ENCODE measurements around the gene DDX41.

Gene DDX41

DNA sequence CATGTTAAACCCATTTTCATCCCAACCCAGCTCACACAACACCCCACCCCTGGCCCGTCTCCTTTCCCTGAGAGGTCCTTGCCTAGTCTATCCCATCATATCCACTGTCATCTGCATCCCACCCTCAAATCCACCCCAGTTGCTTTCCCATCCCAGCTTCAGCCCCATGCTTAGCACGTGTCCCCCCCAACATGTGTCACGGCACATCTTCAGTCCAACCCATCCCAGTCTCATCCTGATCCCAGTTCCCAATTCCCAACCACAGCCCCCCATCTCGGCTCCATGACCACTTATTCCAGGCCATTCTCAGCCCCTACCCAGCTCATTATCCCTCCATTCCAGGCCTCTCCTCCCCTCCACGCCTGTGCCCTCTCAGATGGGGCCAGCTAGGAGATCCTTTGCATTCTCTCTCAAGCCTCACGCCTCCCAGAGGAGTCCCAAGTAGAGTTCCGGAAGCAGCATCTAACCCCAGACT lies 42.7 kb downstream of the DDX41 start:
- Mint-ChIP-seq H3K9me3 (no peaks in the 10 kb centered on the region), H3K27me3 (ENCODE audit: low read depth, poor library complexity) (no peaks in the 10 kb centered on the region), H3K36me3 (ENCODE audit: low read depth) (peaks cover 11% of the 10 kb centered on the region), H3K27ac (peak overlapping the region; percentile 74), H3K4me3 (peak overlapping the region; percentile 80), H3K4me1 (peaks cover 77% of the 10 kb centered on the region)
- no peak for DNase-seq
- TF ChIP-seq, protein P1, sequence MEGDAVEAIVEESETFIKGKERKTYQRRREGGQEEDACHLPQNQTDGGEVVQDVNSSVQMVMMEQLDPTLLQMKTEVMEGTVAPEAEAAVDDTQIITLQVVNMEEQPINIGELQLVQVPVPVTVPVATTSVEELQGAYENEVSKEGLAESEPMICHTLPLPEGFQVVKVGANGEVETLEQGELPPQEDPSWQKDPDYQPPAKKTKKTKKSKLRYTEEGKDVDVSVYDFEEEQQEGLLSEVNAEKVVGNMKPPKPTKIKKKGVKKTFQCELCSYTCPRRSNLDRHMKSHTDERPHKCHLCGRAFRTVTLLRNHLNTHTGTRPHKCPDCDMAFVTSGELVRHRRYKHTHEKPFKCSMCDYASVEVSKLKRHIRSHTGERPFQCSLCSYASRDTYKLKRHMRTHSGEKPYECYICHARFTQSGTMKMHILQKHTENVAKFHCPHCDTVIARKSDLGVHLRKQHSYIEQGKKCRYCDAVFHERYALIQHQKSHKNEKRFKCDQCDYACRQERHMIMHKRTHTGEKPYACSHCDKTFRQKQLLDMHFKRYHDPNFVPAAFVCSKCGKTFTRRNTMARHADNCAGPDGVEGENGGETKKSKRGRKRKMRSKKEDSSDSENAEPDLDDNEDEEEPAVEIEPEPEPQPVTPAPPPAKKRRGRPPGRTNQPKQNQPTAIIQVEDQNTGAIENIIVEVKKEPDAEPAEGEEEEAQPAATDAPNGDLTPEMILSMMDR (IDR thresholded peaks at IDR 0.05), result no peak

DNA sequence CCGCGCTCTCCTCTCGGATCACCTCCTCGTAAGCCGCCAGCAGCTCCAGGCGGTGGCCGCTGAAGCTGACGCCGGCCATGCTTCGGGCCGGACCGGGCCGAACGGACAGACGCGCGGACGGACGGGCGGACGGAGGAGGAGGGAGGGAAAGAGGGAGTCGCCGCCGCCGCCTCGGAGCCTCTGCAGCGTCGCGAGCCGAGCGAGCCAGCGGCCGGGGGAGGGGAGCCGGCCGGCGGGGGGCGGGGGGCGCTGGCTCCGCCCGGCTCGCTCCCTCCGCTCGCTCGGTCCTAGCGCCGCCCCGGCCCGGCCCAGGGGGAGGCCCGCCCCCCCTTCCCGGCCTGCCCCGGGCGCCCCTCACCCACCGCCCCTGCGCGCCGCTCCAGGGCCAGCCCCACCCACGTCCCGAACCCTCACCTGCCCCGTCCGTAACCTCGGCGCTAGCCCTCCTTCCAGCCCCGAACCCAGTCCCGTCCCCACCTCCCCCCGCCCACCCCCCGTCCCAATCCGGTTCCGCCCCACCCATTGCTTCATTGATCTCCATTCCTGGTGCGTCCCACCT lies 43.2 kb downstream of the DDX41 start, which contains the start of gene DBN1:
Gene DBN1, minus strand, starts transcription at position 192 of the 559 bp plus-strand sequence. Its CDS starts 113 bp downstream, at position 79.
- H3K27ac Mint-ChIP-seq, result peak within 1 kb of the TSS; percentile 74
- TF ChIP-seq, protein P1 (IDR thresholded peaks at IDR 0.05), result no peak
- H3K9me3 Mint-ChIP-seq, result no peaks in the 10 kb centered on the region
- H3K27me3 Mint-ChIP-seq (ENCODE audit: low read depth, poor library complexity), result no peaks in the 10 kb centered on the region
- peak within 1 kb of the TSS; percentile 84 for H3K4me3 Mint-ChIP-seq
- peaks cover 16% of the 10 kb centered on the region for H3K36me3 Mint-ChIP-seq (ENCODE audit: low read depth)
- peak; percentile 65 for DNase-seq
- H3K4me1 Mint-ChIP-seq, result peaks cover 76% of the 10 kb centered on the region

DNA sequence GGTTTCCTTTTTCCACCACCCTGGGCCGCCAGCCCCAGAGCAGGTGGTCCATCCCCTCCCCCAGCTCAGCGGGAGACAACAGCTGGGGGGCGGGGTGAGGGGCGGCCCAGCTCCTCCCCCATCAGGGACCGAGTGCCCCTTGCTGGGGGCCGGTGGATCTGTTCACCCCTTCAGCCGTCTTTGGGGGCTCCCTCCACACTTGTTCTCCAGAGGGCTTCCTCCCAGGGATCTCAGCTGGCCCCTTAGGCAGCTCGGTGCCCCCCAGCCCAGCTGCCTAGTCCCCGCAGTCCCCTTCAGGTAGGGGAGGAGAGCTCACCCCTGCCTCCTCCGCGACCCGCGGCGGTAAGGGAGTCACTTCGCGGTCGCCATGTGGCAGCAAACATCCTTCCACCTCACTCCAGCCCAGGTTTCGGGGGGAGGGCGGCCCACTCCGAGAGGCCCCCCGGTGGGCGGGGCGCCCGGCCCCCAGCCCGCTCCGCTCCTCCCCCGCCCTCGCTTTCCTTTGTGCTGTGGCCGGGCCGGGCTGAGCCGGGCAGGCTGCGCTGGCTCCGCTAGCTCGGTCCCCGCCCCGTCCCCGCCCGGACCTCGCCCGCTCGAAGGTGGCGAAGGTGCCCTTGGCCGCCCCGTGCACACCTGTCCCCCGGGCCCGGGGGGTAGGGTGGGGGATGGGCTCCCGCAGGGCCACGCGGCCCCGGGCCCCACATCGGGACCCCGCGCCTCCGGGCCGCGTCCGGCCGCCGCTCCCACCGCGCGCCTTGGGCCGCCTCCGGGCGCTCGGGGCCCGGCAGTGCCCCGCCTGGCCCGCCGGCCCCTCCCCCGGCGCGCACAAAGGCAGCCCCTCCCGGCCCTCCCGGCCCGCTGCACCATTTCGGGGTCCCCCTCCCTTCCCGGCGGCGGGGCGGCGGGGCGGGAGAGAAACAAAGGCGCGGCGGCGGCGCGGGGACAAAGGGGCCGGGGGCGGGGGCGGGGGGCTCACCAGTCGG lies 44.0 kb downstream of the DDX41 start:
- peaks cover 3% of the 10 kb centered on the region for H3K9me3 Mint-ChIP-seq
- TF ChIP-seq, protein P1 (IDR thresholded peaks at IDR 0.05), result no peak
- H3K27ac Mint-ChIP-seq, result peak overlapping the region; percentile 51
- peaks cover 69% of the 10 kb centered on the region for H3K4me1 Mint-ChIP-seq
- peaks cover 24% of the 10 kb centered on the region for H3K36me3 Mint-ChIP-seq (ENCODE audit: low read depth)
- no peaks in the 10 kb centered on the region for H3K27me3 Mint-ChIP-seq (ENCODE audit: low read depth, poor library complexity)
- peak overlapping the region; percentile 84 for H3K4me3 Mint-ChIP-seq
- peak; percentile 74 for DNase-seq

DNA sequence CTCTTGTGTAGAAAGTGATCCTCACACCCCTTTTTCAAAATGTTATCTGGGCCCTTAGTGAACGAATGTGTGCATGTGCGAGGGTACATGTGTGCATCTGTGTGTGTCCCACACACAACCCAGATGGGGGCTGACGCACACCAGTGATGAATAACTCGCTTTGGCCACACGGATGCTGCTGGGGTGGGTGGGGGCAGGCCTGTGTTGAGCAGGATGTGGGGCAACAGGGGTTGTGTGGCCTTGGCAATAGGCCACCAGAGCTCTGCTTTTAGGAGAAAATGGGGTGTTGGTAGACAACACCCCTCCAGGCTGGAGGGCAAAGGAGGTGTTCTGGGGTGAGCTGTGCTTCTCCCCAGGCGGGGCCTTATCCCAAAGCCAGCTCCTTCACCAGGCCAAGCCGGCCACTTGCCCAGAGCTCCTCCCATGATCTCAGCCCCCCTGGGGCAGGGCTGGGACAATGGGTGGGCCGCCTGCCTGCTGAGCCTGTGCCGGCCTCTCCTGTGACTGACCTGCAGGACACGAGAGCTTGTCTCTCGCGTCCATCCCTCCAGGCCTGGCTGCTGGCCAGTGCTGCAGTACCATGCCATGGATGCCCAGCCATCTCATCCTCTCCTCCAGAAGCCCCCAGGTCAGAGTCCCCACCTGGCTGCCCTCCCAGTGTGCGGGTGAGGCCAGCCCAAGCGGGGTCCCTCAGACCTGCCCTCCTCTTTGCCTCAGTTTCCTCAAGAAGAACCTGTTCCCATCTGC lies 45.0 kb downstream of the DDX41 start:
- TF ChIP-seq, protein P1 (IDR thresholded peaks at IDR 0.05), result no peak
- H3K4me3 Mint-ChIP-seq, result peak overlapping the region; percentile 84
- H3K27me3 Mint-ChIP-seq (ENCODE audit: low read depth, poor library complexity), result no peaks in the 10 kb centered on the region
- H3K9me3 Mint-ChIP-seq, result peaks cover 9% of the 10 kb centered on the region
- peaks cover 34% of the 10 kb centered on the region for H3K36me3 Mint-ChIP-seq (ENCODE audit: low read depth)
- H3K27ac Mint-ChIP-seq, result peak overlapping the region; percentile 51
- H3K4me1 Mint-ChIP-seq, result peaks cover 66% of the 10 kb centered on the region
- DNase-seq, result no peak

DNA sequence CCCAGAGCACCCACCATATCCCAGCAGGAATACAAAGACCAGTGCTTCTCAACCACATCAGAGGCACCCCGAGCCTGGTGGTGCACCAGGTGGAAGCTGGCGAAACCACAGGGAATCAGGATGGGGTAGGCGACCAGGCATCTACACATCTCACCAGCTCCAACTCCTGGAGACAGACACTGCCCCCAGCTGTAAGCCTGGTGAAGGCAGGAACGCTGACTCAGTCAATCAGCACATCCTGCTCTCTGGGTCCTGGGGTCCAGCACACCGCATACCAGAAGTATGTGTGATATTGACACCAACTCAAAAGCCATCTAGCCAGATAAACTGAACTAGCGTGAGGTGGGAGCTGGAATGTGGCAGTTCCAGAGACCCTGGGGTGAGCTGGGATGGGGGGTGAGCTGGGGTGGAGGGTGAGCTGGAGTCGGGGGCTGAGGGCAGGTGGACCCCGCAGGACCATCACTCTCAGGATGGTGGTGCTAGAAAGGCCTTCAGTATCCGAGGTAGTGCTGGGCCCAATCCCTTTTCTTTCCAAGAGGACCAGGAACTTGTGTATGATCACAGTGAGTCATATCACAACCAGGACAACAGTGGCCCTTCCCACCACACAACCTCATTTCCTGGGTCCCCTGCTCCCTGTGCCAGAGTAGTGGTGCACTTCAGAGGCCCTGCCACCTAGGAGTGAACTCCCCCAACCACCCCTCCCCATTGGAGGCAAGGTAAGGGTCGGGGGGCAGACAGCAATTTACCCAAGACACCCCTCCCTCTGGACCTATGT lies 45.8 kb downstream of the DDX41 start:
- Mint-ChIP-seq H3K36me3 (ENCODE audit: low read depth) (peaks cover 42% of the 10 kb centered on the region), H3K4me3 (peak overlapping the region; percentile 84), H3K9me3 (peaks cover 17% of the 10 kb centered on the region), H3K4me1 (peaks cover 59% of the 10 kb centered on the region), H3K27me3 (ENCODE audit: low read depth, poor library complexity) (no peaks in the 10 kb centered on the region), H3K27ac (peak overlapping the region; percentile 95)
- TF ChIP-seq, protein P1 (IDR thresholded peaks at IDR 0.05), result no peak
- no peak for DNase-seq
